ENCODE results near the gene CFAP47.
"Not testable (repeated sequence)": the region's sequence is repeated elsewhere in the genome, so short reads cannot be mapped to it uniquely, and the experiment has no call there.

The CFAP47 gene

DNA sequence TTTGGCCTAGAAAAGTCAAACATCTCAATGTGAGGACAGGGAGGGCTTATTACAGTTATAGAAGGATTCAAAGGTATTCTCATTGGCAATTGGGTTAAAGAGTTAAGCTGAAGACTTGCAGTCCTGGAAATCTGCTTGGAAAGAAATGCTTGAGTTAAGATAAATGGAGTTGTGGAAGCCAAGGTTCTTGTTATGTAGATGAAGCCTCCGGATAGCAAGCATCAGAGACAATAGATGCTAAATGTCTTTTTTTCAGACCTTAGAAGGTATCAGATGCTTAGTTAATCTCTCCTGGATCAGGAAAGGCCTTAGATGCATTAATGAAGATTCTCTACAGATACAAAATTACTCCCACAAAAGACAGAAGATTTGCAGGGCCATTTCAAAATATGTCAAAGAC, 299.3 kb downstream of the CFAP47 start:
- DNase-seq (ENCODE audit: low read depth, low spot score) = no peak

DNA sequence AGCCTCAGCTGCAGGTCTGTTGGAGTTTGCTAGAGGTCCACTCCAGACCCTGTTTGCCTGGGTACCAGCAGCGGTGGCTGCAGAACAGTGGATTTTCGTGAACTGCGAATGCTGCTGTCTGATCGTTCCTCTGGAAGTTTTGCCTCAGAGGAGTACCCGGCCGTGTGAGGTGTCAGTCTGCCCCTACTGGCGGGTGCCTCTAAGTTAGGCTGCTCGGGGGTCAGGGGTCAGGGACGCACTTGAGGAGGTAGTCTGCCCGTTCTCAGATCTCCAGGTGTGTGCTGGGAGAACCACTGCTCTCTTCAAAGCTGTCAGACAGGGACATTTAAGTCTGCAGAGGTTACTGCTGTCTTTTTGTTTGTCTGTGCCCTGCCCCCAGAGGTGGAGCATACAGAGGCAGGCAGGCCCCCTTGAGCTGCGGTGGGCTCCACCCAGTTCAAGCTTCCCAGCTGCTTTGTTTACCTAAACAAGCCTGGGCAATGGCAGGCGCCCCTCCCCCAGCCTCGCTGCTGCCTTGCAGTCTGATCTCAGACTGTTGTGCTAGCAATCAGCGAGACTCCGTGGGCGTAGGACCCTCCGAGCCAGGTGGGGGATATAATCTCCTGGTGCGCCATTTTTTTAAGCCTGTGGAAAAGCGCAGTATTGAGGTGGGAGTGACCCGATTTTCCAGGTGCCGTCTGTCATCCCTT, 315.4 kb downstream of the CFAP47 start:
- not testable (repeated sequence) for DNase-seq (ENCODE audit: low read depth, low spot score)

DNA sequence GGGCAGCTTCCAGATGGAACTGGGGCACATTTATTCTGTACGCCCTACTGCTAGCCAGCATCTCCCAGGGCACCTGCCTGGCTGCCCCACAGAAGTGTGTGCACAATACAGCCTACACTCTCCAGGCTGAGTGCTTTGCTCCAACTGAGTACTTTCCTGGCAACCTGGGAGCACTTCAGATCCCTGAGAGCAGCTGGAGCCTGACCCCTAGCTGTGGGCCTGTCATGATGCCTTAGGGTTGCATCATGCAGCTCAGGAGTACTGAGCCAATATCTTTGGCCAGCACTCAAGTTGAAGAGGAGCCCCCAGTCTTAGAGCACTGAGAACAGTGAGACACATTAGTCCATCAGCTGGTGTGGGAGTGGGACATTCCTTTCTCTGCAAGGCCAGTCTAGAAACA, 321.9 kb downstream of the CFAP47 start:
- DNase-seq (ENCODE audit: low read depth, low spot score) = no peak

DNA sequence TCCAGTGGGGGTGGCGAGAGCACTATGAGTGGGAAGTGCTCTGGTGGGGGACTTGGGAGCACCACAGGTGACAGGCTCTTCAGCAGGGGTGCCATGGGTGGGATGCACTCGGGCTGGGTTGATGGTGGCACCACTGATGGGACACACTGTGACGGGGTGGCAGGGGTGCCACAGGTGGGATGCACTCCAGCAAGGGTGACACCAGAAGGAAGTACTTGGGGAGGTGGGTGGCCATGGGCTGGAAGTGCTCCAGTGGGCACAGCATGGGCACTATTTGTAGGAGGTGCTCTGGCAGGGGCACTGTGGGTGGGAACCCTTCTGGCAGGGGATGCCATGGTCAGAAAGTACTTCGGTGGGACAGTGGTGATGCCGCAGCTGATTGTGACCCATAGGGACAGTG, 346.6 kb downstream of the CFAP47 start:
- no peak for DNase-seq (ENCODE audit: low read depth, low spot score)

DNA sequence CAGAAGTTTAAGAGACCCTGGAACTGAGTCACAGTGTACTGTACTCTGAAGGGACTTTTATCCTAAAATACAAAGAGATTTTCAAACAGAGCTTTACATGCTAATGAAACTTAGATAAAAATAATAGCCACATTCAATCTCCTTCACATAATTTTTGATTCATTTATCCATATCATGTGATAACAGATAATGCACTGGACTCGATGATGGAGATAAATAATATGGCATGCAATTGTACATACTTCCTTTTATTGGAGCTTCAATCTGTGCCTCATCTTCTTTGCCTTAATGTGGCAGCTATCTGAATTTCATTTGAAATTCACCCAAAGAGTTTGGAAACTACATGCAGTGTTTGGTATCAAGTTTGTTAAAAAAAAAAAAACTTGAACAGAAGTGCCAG, 390.6 kb downstream of the CFAP47 start:
- DNase-seq (ENCODE audit: low read depth, low spot score) = no peak

DNA sequence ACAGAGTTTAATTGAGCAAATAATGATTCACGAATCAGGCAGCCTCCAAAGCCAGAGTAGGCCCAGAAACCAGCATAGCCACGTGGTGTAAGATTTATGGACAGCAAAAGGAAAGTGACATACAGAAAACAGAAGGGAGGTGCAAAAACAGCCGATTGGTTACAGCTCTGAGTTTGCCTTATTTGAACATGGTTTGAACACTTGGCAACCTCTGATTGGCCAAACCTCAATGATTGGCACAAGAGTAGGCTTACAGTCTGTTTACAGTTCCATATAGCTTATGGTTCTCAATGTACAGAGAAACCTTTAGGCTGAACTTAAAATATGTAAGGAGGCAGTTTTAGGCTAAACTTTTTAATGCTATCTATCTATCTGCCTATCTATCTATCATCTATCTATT, 394.8 kb downstream of the CFAP47 start:
- no peak for DNase-seq (ENCODE audit: low read depth, low spot score)

DNA sequence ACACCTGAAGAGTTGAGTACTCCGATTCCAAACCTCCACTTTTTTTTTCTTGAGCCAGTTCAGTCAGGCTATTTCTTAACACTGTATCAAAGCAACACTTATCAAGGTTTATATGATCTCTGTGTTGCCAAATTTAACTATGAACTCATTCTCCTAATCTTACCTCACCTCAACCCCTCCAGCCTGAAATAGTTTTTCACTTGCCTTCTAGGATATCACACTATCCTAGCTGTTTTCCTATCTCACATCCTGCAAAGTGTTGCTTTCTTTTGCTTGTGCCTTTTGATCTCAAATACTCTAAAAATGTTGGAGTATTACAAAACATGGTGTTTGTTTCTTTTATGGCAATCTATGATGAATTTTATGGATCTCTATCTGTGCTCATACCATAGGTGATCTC, 415.0 kb downstream of the CFAP47 start:
- no peak for DNase-seq (ENCODE audit: low read depth, low spot score)

DNA sequence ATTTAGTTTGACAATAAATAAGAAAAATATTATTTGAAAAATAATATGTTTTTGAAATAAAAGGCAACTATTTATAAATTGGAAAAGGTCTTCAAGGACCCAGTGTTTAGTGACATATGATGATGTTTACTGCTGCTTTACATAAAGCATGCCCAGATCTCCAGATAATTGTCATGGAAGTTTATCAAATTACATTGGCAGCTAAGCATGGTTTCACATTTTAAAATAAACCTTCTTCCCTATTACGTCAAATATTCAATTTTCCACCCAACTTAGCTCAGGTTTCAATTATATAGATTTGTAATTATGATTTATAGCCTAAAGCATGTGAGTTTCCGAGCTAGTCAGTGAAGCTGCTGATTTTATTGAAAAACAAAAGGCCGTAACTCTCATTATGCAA, 417.2 kb downstream of the CFAP47 start:
- no peak for DNase-seq (ENCODE audit: low read depth, low spot score)

DNA sequence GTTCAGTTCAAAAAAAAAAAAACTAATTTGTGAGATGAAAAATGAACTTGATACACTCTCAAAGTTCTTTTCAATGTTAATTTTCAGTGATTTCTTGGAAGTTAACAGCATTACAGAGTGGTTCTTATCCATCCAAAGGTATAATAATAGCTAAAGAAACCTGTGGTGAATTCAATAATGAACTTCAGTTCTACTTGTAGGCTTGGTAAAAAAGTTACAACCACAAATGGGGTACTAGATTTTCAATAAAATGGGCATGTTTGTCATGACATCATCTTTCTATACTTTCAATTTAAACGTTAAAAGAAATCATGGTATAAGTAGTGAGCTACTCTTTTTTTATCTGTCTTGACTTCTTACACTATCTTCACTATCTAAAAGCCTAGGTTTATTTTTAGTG, 424.8 kb downstream of the CFAP47 start:
- DNase-seq (ENCODE audit: low read depth, low spot score) = no peak

DNA sequence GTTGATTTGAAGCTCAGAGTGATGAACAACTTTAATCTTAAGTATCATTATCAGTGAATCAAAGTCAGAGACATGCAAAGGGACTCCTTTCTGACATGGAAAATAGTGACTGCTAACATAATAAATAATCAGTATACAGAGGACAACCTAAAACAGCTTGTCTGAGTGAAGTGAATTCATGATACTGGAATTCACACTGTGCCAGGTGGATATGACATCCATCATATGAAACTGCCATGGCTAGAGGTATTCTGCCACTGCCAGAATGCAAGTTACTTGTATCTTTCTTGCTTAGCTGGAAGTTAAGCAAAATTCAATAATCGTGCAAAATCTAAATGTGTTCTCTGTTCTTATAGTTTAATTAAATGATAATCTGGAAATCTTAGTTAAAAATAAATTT, 429.0 kb downstream of the CFAP47 start:
- no peak for DNase-seq (ENCODE audit: low read depth, low spot score)

DNA sequence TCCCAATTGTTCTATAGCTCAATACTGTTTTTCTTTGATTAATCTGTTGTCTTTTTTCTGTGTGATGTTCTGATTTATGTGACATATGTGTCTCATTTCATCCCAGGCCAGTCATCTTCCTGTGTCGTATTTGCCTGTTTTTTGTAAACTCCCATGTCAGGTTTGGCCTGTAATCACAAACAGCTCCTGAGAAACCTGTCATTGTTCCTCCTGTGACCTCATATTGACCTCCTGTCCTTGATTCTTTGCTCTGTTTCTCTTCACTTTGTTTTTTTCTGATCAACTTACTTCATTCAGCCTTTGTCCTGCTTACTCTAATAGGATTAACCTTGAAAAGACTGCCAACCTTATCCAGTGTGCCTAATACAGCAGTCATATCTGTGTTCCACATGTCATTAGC, 438.3 kb downstream of the CFAP47 start:
- no peak for DNase-seq (ENCODE audit: low read depth, low spot score)

DNA sequence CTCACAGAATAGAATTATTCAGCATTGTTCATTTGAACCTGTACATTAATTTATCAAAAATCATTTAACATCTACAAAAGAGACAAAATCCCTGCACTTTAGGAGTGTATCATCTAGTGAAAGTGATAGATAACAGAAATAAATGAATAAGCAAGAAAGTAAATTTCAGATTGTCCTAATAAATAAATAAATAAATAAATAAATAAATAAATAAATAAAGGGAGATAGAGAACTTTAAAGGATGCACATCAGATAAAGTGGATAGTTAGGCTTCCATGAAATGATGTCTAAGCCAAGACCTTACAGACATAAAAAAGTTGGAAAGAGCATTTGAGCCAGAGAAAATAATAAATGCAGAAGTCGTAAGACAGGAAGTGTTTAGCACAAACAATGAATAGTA, 444.7 kb downstream of the CFAP47 start:
- DNase-seq (ENCODE audit: low read depth, low spot score) = no peak

DNA sequence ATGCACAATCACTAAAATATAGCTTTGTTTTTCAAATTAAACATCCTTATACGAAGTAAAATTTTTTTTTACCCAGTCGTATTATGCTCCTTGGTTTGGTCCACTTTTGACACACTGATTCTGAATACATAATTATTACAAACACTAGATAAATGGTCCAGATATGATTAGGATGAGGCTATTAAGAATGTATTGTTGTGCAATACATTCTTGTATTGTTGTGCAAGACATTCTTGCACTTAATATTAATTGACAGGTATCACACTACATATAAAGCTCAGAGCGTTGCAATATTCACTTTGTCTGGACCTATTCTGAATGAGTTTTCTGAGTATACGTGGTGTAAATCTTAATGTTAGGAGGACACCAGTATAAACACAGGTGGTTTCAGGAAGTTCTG, 464.0 kb downstream of the CFAP47 start:
- DNase-seq (ENCODE audit: low read depth, low spot score) = no peak

DNA sequence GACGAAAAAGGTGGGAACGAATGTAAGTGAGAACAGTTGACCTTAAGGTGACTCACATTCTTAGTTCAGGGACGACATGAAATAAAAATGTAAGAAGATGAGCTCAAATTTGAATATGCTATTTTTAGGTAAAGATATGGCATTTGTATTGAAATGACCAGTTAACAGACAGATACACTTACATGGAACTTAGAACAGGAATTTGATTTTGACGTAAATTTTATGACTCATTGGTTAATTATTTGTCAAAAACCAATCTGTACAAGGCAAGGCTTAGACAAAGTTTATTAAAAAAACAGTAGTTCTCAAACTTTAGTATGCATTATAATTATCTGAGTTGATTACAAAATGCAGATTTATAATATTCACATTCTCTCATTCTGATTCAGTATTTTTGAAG, 469.4 kb downstream of the CFAP47 start:
- no peak for DNase-seq (ENCODE audit: low read depth, low spot score)

DNA sequence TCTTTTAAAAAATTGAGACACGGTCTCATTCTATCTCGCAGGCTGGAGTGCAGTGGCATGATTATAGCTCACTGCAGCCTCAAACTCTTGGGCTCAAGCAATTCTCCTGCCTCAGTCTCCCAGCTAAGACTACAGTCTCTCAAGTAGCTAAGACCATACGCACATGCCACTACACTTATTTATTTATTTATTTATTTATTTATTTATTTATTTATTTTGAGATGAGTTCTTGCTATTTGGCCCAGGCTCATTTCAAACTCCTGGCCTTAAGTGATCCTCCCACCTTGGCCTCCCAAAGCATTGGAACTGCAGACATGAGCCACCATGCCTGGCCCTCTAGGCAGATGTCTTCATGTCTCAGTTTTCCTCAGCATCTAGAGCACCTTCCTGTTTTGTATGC, 482.2 kb downstream of the CFAP47 start:
- DNase-seq (ENCODE audit: low read depth, low spot score) = no peak

DNA sequence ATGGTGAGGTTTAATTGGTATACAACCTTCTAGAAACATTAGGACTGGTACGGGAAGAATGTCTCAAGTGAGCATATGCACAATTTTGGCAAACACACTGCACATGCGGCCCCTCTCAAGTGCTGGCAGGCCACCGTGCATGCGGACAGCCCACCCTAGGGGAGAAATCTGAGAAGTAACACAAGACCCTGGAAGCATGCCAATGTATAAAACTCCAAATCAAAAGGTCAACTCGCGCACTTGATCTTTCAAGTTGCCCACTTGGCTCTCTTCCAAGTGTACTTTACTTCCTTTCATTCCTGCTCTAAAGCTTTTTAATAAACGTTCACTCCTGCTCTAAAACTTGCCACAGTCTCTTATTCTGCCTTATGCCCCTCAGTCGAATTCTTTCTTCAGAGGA, 488.3 kb downstream of the CFAP47 start:
- no peak for DNase-seq (ENCODE audit: low read depth, low spot score)

DNA sequence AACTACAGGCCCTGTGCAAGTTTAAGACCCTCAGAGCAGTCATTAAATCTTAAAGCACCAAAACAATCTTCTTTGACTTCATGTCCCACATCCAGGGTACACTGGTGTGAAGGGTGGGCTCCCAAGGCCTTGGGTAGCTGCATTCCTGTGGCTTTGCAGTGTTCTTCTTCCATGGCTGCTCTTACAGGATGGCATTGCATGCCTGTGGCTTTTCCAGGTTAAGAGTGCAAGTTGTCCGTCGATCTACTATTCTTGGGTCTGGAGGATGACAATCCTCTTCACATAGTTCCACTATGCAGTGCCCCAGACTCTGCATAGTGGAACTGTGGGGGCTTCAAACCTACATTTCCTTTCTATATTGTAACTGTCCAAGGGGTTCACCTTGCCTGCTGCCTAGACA, 494.5 kb downstream of the CFAP47 start:
- no peak for DNase-seq (ENCODE audit: low read depth, low spot score)

DNA sequence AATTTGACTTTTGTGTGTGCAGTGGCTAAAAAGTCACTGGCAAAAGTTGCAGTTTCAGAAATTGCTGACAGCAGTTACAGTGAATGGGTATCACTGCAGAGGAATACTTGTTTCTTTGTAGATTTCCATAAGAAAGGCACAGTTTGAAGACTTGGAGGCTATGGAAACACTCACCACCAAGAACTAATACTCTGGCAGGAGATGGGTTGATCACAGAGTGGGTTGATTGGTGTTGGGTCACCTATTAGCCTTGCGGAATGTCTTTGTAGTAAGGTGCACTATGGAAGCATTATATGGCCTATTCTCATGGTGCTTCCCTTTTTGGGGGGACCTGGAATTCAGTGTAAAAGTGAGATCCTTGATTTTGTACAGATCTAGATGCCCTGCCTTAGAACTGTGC, 502.8 kb downstream of the CFAP47 start:
- DNase-seq (ENCODE audit: low read depth, low spot score) = no peak

DNA sequence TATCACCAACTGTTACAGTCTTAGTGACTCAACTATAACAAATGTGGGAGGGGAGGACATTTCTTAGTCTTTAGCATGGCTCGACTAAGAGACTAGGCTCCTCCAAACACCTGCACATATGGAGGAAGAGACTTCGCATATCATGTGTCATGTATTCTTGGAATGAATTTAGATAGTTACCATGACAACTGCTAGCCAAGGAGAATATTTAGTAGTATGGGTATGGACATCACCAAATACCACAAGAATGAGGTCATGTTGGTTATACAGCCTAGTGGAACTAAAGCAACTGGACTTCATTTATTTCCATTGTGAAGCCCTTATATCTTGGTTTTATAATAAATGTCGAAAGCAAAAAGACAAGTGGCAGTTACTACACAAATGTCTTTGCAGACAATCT, 512.3 kb downstream of the CFAP47 start:
- DNase-seq (ENCODE audit: low read depth, low spot score) = peak; percentile 20

DNA sequence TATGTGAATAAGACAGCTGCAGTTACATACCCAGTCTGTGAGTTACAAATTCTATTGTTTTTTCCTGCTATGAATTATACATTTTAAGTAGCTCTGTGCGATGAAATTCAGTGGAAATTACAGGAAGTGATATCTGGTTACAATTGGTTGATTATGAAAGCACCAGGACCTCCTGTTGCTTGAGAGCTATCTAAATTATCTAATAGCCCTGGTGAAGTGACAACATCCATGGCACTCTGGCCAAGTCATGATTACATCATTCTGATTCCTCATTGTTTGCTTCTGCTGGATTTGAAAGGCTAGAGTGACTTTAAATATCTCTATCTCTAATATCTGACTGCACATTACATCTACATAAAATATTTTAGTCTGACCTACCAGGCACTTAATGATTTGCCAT, 515.0 kb downstream of the CFAP47 start:
- DNase-seq (ENCODE audit: low read depth, low spot score) = no peak
